K562 (cell line): Measurements from ENCODE around the gene TRNAU1AP. TPM values are rescaled to one million over a fixed set of nuclear protein-coding genes. Genes with fewer than 3 reads are reported as not detected.

ENCODE experiments used
- ATF7 ChIP-seq: fragments of 450-650 bp; IDR thresholded peaks from 2 replicates; pipeline ENCODE4 v1.7.1; 2014; ENCODE audit warnings: mild to moderate bottlenecking, moderate library complexity
- CREB3L1 ChIP-seq: fragments of 450-650 bp; IDR thresholded peaks from 2 replicates; pipeline ENCODE4 v1.6.1; 2014; ENCODE audit warnings: low read depth, mild to moderate bottlenecking, moderate library complexity, borderline replicate concordance
- HDAC6 ChIP-seq: IDR thresholded peaks from 2 replicates; pipeline ENCODE4 v1.6.1; 2012; ENCODE audit warnings: low read depth, mild to moderate bottlenecking, control low read depth, inconsistent platforms, low read length, moderate library complexity
- HMG20B ChIP-seq: fragments of 250-450 bp; sonication (Bioruptor Pico); IDR thresholded peaks from 2 replicates; pipeline ENCODE4 v1.5.0; 2021; ENCODE audit warnings: mild to moderate bottlenecking
- IRF1 ChIP-seq: sonication (generic); formaldehyde crosslinking; IDR thresholded peaks from 2 replicates; pipeline ENCODE4 v1.8.0; 2022; ENCODE audit warnings: missing genetic modification reagents, mild to moderate bottlenecking, borderline replicate concordance
- KLF1 ChIP-seq: fragments of 450-650 bp; IDR thresholded peaks from 2 replicates; pipeline ENCODE4 v1.6.1; 2016; ENCODE audit warnings: missing genetic modification characterization, missing compliant biosample characterization
- MAZ ChIP-seq, 2 experiments: fragments of 450-650 bp in 1 of 2; sonication (generic) in 1 of 2; formaldehyde crosslinking; IDR thresholded peaks in 1 of 2; conservative IDR thresholded peaks in 1 of 2; 2 replicates each; pipeline versions ENCODE4 v1.4.0 to v1.5.0; 2020; ENCODE audit warnings: mild to moderate bottlenecking in 1 of 2, missing genetic modification reagents in 1 of 2
- MCM5 ChIP-seq: fragments of 450-650 bp; IDR thresholded peaks from 2 replicates; pipeline ENCODE4 v1.6.1; 2016; ENCODE audit warnings: low read depth
- MEIS2 ChIP-seq: fragments of 450-650 bp; IDR thresholded peaks from 2 replicates; pipeline ENCODE4 v1.6.1; 2014; ENCODE audit warnings: mild to moderate bottlenecking; ENCODE audit not compliant: partially characterized antibody
- MTA3 ChIP-seq: fragments of 450-650 bp; formaldehyde crosslinking; IDR thresholded peaks from 2 replicates; pipeline ENCODE4 v1.6.1; 2017; ENCODE audit warnings: mild to moderate bottlenecking, borderline replicate concordance
- NBN ChIP-seq: fragments of 450-650 bp; IDR thresholded peaks from 2 replicates; pipeline ENCODE4 v1.6.1; 2016; ENCODE audit warnings: low read depth, mild to moderate bottlenecking
- NCOA2 ChIP-seq, 2 experiments: fragments of 450-650 bp; IDR thresholded peaks; 2 replicates each; pipeline ENCODE4 v1.6.1; 2018; ENCODE audit warnings: mild to moderate bottlenecking in 2 of 2, moderate library complexity in 1 of 2; ENCODE audit not compliant: partially characterized antibody in 2 of 2
- NR2F6 ChIP-seq: fragments of 450-650 bp; formaldehyde crosslinking; IDR thresholded peaks from 2 replicates; pipeline ENCODE4 v1.4.0; 2020; ENCODE audit warnings: mild to moderate bottlenecking
- RAD21 ChIP-seq, 2 experiments: fragments of 250-450 bp in 1 of 2; fragments of 450-650 bp in 1 of 2; sonication (Bioruptor Pico) in 1 of 2; formaldehyde crosslinking in 1 of 2; IDR thresholded peaks in 1 of 2; conservative IDR thresholded peaks in 1 of 2; 2 replicates each; pipeline versions ENCODE4 v1.4.0 to v1.8.0; 2020 to 2022; ENCODE audit warnings: mild to moderate bottlenecking in 2 of 2, moderate library complexity in 1 of 2
- RBM14 ChIP-seq: fragments of 200-400 bp; formaldehyde crosslinking; IDR thresholded peaks from 2 replicates; pipeline ENCODE4 v1.6.1; 2018; ENCODE audit warnings: low read depth, mild to moderate bottlenecking, low read length, moderate library complexity, borderline replicate concordance; ENCODE audit not compliant: insufficient read depth
- RBM39 ChIP-seq: fragments of 200-400 bp; formaldehyde crosslinking; optimal IDR thresholded peaks from 2 replicates; pipeline ENCODE3; 2018; ENCODE audit warnings: low read depth, low read length
- SRSF3 ChIP-seq: fragments of 200-400 bp; formaldehyde crosslinking; IDR thresholded peaks from 2 replicates; pipeline ENCODE4 v1.6.1; 2016; ENCODE audit warnings: mild to moderate bottlenecking, low read length, moderate library complexity; ENCODE audit not compliant: insufficient read depth
- TCF3 ChIP-seq: sonication (generic); formaldehyde crosslinking; IDR thresholded peaks from 2 replicates; pipeline ENCODE4 v1.4.0; 2020; ENCODE audit warnings: mild to moderate bottlenecking, missing genetic modification reagents
- ZNF197 ChIP-seq: fragments of 200-800 bp; sonication (Bioruptor generic); IDR thresholded peaks from 2 replicates; pipeline ENCODE4 v1.6.1; 2016; ENCODE audit warnings: low read depth, missing genetic modification characterization, missing compliant biosample characterization
- ZNF217 ChIP-seq: sonication (generic); formaldehyde crosslinking; IDR thresholded peaks from 2 replicates; pipeline ENCODE4 v1.8.0; 2022; ENCODE audit warnings: mild to moderate bottlenecking, missing genetic modification reagents
- ZNF224 ChIP-seq: sonication (generic); formaldehyde crosslinking; IDR thresholded peaks from 2 replicates; pipeline ENCODE4 v1.8.0; 2022; ENCODE audit warnings: mild to moderate bottlenecking, missing genetic modification reagents
- ZNF274 ChIP-seq: IDR thresholded peaks from 2 replicates; pipeline ENCODE4 v1.6.1; 2011; ENCODE audit warnings: low read depth, mild to moderate bottlenecking, low read length, moderate library complexity, borderline replicate concordance
- ZNF324 ChIP-seq: fragments of 250-450 bp; sonication (Bioruptor Pico); IDR thresholded peaks from 2 replicates; pipeline ENCODE4 v1.4.0; 2020; ENCODE audit warnings: mild to moderate bottlenecking
- ZNF589 ChIP-seq: fragments of 200-800 bp; sonication (Bioruptor generic); IDR thresholded peaks from 2 replicates; pipeline ENCODE4 v1.6.1; 2016; ENCODE audit warnings: low read depth, missing genetic modification characterization, missing compliant biosample characterization
- polyA plus RNA-seq, 8 experiments: library from polyadenylated mRNA; depleted of rRNA in 4 of 8; stranded (reverse) in 5 of 8; unstranded in 3 of 8; fragments of >200 nt; fragmentation: Nextera tagmentation in 2 of 8; fragmentation: Illumina TruSeq in 1 of 8; extraction: Ambion mirVana in 2 of 8; extraction: Trizol in 1 of 8; gene quantifications; 2 replicates each; pipeline versions ENCODE4 v1.2.1 to v1.2.3, GENCODE V29; 2011 to 2014; ENCODE audit warnings: inconsistent platforms in 1 of 8, missing spikeins in 1 of 8
- total RNA-seq, 7 experiments: library from RNA; depleted of rRNA in 6 of 7; stranded (reverse); fragments of >200 nt in 6 of 7; fragmentation: Illumina TruSeq in 2 of 7; extraction: Trizol in 2 of 7; gene quantifications; 2 replicates each; pipeline versions ENCODE4 v1.2.1 to v1.2.3, GENCODE V29; 2011 to 2021; ENCODE audit warnings: low replicate concordance in 1 of 7
- TF ChIP-seq, protein P1 (sequence below): sonication (generic); formaldehyde crosslinking; IDR thresholded peaks from 2 replicates; pipeline ENCODE4 v1.8.0; 2022; ENCODE audit warnings: mild to moderate bottlenecking, low read depth, missing genetic modification reagents

Gene TRNAU1AP
- total and polyA plus RNA-seq, 9 of the 15 experiments (the other 6 are each of a cell fraction or from before 2014, with no cell fraction given): 34.9 to 110 (median 46.3) TPM

- TF ChIP-seq ZNF224 (CRISPR knock-in tag): 0 out of 2 replicates have a peak, but pooled peaks have one; percentile 19
- TF ChIP-seq SRSF3: no peak
- TF ChIP-seq MTA3: no peak; the same call in none of the 2 replicates
- TF ChIP-seq ZNF217 (CRISPR knock-in tag): no peak
- no peak for TF ChIP-seq NCOA2 (IDR thresholded peaks at IDR 0.05; ENCODE audit: partially characterized antibody in 2 of 2)
- no peak for TF ChIP-seq ZNF274
- TF ChIP-seq RBM14: no peak
- TF ChIP-seq ATF7: peak; percentile 81
- no peak for TF ChIP-seq NR2F6 (CRISPR knock-in tag)
- TF ChIP-seq HMG20B (CRISPR knock-in tag): no peak
- no peak for TF ChIP-seq ZNF197 (CRISPR knock-in tag)
- TF ChIP-seq TCF3 (CRISPR knock-in tag): peak; percentile 22
- no peak for TF ChIP-seq MCM5
- no peak for TF ChIP-seq HDAC6
- no peak for TF ChIP-seq RAD21 (CRISPR knock-in tag; conservative IDR thresholded peaks at IDR 0.05 in 1 of 2, IDR thresholded peaks at IDR 0.05 in 1 of 2)
- no peak for TF ChIP-seq RBM39
- TF ChIP-seq CREB3L1: peak; percentile 27
- TF ChIP-seq MEIS2: peak; percentile 93
- TF ChIP-seq NBN: peak; percentile 83
- no peak for TF ChIP-seq ZNF324 (CRISPR knock-in tag)
- TF ChIP-seq ZNF589 (CRISPR knock-in tag): no peak
- TF ChIP-seq KLF1 (tag): peak; percentile 13; the same call in 1 of the 2 replicates
- TF ChIP-seq IRF1 (CRISPR knock-in tag): no peak; the same call in 1 of the 2 replicates
- TF ChIP-seq, protein P1, sequence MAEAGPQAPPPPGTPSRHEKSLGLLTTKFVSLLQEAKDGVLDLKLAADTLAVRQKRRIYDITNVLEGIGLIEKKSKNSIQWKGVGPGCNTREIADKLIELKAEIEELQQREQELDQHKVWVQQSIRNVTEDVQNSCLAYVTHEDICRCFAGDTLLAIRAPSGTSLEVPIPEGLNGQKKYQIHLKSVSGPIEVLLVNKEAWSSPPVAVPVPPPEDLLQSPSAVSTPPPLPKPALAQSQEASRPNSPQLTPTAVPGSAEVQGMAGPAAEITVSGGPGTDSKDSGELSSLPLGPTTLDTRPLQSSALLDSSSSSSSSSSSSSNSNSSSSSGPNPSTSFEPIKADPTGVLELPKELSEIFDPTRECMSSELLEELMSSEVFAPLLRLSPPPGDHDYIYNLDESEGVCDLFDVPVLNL (CRISPR knock-in tag): no peak
- peak; percentile 100 for TF ChIP-seq MAZ (CRISPR knock-in tag; conservative IDR thresholded peaks at IDR 0.05 in 1 of 2, IDR thresholded peaks at IDR 0.05 in 1 of 2)
Measured at GRCh38 chr1:28552758-28553663, at the start of gene TRNAU1AP (continued).
